GM12891 (cell line): Measurements from ENCODE around the gene DGKZ.

Experiments
- PAX5 ChIP-seq: IDR thresholded peaks from 2 replicates; pipeline ENCODE4 v1.6.1; 2011; ENCODE audit warnings: low read length, moderate library complexity, mild to moderate bottlenecking; ENCODE audit not compliant: insufficient read depth, severe bottlenecking
- POLR2A ChIP-seq: IDR thresholded peaks from 2 replicates; pipeline ENCODE4 v1.6.1; 2011; ENCODE audit warnings: low read depth, low read length, control low read depth
- POLR2AphosphoS5 ChIP-seq: IDR thresholded peaks from 2 replicates; pipeline ENCODE4 v1.6.1; 2011; ENCODE audit warnings: low read depth, low read length, control low read depth
- POU2F2 ChIP-seq: IDR thresholded peaks from 2 replicates; pipeline ENCODE4 v1.6.1; 2011; ENCODE audit warnings: low read depth, mild to moderate bottlenecking, control low read depth, low read length, moderate library complexity
- SPI1 ChIP-seq: IDR thresholded peaks from 2 replicates; pipeline ENCODE4 v1.6.1; 2011; ENCODE audit warnings: low read depth, low read length, control low read depth
- TAF1 ChIP-seq: IDR thresholded peaks from 2 replicates; pipeline ENCODE4 v1.6.1; 2011; ENCODE audit warnings: low read depth, low read length, control low read depth

DNA sequence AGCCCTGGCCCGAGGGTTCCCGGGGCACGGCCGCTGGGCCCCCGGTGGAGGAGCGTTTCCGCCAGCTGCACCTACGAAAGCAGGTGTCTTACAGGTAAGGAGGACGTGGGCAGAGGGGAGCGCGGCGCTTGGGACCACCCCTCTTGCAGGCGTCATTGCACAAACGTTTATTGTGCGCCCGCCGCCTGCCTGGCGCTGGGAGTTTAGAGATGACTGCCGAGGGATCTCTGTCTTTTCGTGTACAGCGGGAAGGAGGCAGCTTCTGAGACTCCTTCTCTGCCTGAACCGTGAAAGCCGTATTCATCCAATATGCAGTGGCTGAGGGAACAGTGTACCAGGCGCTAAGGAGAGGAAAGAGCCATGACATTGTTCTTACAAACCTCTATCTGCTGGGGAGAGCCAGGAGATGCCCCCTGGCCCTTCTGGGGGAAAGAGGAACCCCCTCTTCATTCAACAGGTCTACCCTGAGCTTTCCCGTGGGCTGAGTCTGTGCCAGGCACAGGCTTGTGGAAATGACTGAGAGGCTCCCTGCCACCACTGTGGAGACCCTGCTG, 13.8 kb upstream of the DGKZ start:
- TF ChIP-seq POLR2A: no peak
- TF ChIP-seq POLR2AphosphoS5: no peak
- no peak for TF ChIP-seq SPI1
- no peak for TF ChIP-seq TAF1
- no peak for TF ChIP-seq POU2F2
- TF ChIP-seq PAX5: no peak
